ENCODE data around the gene TRIO.

TRIO gene

GRCh38 chr5:14168793-14169262, 25.7 kb downstream of the TRIO start (continued):
- TF ChIP-seq ZBTB26 (tag by site-specific recombination; optimal IDR thresholded peaks at IDR 0.05) (no peak), ZNF324 (tag by site-specific recombination; IDR thresholded peaks at IDR 0.05) (no peak), ZBTB48 (tag by site-specific recombination; IDR thresholded peaks at IDR 0.05) (no peak), PBX3 (CRISPR knock-in tag; IDR thresholded peaks at IDR 0.05) (no peak), ZNF169 (tag by site-specific recombination; IDR thresholded peaks at IDR 0.05) (no peak), YY1 (tag by site-specific recombination; IDR thresholded peaks at IDR 0.05) (no peak), HIC1 (tag by site-specific recombination; IDR thresholded peaks at IDR 0.05) (peak; percentile 20; the same call in 1 of the 2 replicates), ELK4 (IDR thresholded peaks at IDR 0.05; ENCODE audit: borderline replicate concordance, low read depth, low read length) (no peak), ZNF202 (tag by site-specific recombination; IDR thresholded peaks at IDR 0.05; ENCODE audit: borderline replicate concordance) (no peak), ZNF558 (tag by site-specific recombination; IDR thresholded peaks at IDR 0.05) (no peak), ZNF18 (tag by site-specific recombination; IDR thresholded peaks at IDR 0.05) (peak; percentile 67; the same call in 1 of the 2 replicates), ZNF488 (tag by site-specific recombination; IDR thresholded peaks at IDR 0.05) (no peak), ZBTB1 (tag by site-specific recombination; IDR thresholded peaks at IDR 0.05) (peak; percentile 26; the same call in 1 of the 2 replicates), ZNF600 (tag by site-specific recombination; IDR thresholded peaks at IDR 0.05) (0 out of 2 replicates have a peak, but pooled peaks have one; percentile 77), SP3 (tag by site-specific recombination; IDR thresholded peaks at IDR 0.05) (no peak), ZNF639 (tag by site-specific recombination; IDR thresholded peaks at IDR 0.05) (no peak), ZBTB21 (tag by site-specific recombination; IDR thresholded peaks at IDR 0.05) (no peak), ZNF174 (tag by site-specific recombination; IDR thresholded peaks at IDR 0.05) (no peak), ZNF548 (tag by site-specific recombination; IDR thresholded peaks at IDR 0.05) (no peak), ZNF211 (tag by site-specific recombination; IDR thresholded peaks at IDR 0.05; ENCODE audit: low read depth) (no peak), ZNF155 (tag by site-specific recombination; IDR thresholded peaks at IDR 0.05) (no peak), ZNF747 (tag by site-specific recombination; IDR thresholded peaks at IDR 0.05) (no peak), ZNF2 (tag by site-specific recombination; IDR thresholded peaks at IDR 0.05) (no peak), ZFP69B (tag by site-specific recombination; IDR thresholded peaks at IDR 0.05) (no peak; the same call in 1 of the 2 replicates), ZIC2 (tag by site-specific recombination; IDR thresholded peaks at IDR 0.05) (no peak), ZNF529 (tag by site-specific recombination; IDR thresholded peaks at IDR 0.05; ENCODE audit: insufficient replicate concordance) (no peak), OVOL3 (tag by site-specific recombination; IDR thresholded peaks at IDR 0.05) (peak; percentile 99), CTCF (tag by site-specific recombination; IDR thresholded peaks at IDR 0.05) (no peak), ZNF362 (tag by site-specific recombination; IDR thresholded peaks at IDR 0.05) (peak; percentile 88; the same call in 1 of the 2 replicates)
